ENCODE data around the gene ECSIT. TPM values are rescaled to one million over a fixed set of nuclear protein-coding genes. Genes with fewer than 3 reads are reported as not detected.

Gene ECSIT
- total RNA-seq, 4 donors from 2014 or later: 82.9 to 199 (median 129) TPM

DNA sequence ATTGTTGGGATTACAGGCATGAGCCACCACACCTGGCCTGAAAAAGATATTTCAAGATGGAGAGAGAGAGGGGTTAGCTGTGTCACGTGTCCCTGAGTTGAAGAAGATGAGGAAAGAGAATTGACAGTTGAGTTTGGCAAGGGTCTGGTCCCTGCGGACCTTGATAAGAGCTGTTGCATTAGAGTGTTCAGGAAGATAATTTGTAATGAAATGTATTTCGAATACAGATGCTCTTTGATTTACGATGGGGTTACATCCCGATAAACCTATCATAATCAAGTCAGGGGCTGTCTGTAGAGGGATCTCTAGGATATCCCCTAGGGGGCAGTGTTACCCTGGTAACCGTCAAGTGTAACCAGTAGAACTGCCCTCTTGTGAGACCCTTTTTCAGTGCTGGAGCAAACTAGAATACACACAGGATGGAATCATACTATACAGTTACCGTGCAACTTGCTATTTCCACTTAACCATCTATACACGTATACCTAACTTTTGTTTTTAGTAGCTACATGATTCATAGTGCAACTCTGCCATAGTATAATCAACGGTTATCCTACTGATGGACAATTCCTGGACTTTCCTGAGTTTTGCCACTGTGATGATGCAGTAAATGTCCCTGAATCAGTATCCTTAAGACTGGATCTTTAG is 31.6 kb upstream of the ECSIT start:
- peak overlapping the region in 2 of 4 donors; percentile 57 to 88 for H3K4me3 ChIP-seq
- H3K27me3 ChIP-seq: no peaks in the 10 kb centered on the region
- no peaks in the 10 kb centered on the region for H3K9me3 ChIP-seq
- TF ChIP-seq, protein P1, sequence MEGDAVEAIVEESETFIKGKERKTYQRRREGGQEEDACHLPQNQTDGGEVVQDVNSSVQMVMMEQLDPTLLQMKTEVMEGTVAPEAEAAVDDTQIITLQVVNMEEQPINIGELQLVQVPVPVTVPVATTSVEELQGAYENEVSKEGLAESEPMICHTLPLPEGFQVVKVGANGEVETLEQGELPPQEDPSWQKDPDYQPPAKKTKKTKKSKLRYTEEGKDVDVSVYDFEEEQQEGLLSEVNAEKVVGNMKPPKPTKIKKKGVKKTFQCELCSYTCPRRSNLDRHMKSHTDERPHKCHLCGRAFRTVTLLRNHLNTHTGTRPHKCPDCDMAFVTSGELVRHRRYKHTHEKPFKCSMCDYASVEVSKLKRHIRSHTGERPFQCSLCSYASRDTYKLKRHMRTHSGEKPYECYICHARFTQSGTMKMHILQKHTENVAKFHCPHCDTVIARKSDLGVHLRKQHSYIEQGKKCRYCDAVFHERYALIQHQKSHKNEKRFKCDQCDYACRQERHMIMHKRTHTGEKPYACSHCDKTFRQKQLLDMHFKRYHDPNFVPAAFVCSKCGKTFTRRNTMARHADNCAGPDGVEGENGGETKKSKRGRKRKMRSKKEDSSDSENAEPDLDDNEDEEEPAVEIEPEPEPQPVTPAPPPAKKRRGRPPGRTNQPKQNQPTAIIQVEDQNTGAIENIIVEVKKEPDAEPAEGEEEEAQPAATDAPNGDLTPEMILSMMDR (IDR thresholded peaks at IDR 0.05 in 4 of 5, conservative IDR thresholded peaks at IDR 0.05 in 1 of 5): peak in 4 of 5 experiments; percentile 34 to 52 (median 47)
- no peak for TF ChIP-seq POLR2A (IDR thresholded peaks at IDR 0.05)
- H3K4me1 ChIP-seq: peaks cover 22 to 25% of the 10 kb centered on the region in 2 donors
- H3K27ac ChIP-seq: no peak overlapping the region
- in situ Hi-C loops (cut with MboI; ENCODE audit: low sequenced_read_pairs in 4 of 4): no loop called here
- ATAC-seq (no peak), DNase-seq (no peak)
- intact Hi-C loops (cut with DNase I; ENCODE audit: low total_unique reads): loop anchor here (1.0 kb wide), 1 partner anchor 27 kb away; no protein-coding TSS in a partner anchor
- no peaks in the 10 kb centered on the region for H3K36me3 ChIP-seq

DNA sequence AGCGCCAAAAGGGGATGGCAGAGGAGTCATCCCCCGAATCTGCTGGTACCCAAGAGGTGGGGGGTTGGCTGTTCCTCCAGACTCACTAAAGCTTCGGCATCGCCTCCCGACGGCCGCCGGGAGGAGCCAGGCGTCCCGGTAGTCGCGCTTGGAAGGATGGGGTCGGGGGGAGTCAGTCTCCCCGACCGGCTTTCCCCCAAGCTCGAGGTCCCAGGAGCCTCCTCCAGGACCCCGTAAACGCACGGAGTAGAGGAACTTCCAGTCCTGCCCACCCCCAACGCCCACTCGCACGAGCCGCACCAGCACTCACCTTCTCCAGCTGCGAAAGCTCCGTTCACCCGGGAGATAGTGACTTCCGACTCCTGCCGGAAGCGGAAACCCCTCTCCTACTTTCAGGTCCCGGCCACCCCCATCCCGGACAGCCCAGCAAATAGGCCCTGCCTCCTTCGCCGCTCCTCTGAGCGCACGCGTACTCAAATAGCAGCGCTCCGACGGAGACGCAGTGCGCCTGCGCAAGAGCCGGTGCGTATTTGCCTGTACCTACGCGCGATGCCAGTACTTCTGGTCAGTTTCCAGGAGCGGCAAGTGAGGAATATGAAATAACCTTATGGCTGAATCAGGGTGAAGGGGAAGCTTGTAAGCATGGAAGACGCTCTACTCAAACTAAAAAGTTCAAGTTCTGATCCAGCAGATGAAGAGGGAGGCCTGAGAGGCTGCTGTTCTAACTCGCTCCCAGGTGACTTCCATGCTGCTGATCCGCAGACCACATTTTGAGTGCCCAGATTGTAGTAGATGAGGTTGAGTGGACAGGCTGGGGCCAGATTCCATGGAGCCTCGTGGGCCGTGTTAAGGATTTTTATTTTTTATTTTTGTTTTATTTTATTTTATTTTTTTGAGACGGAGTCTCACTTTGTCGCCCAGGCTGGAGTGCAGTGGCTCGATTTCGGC is 30.2 kb upstream of the ECSIT start, which contains the start of gene ELOF1:
Gene ELOF1, minus strand, starts transcription at position 350 of the 948 bp plus-strand sequence. CDS start 4,883 bp downstream, outside the sequence.
- H3K36me3 ChIP-seq: peaks cover 0 to 9% of the 10 kb centered on the region in 2 donors
- peak within 1 kb of the TSS; percentile 71 to 98 (median 84) for H3K4me3 ChIP-seq
- in situ Hi-C loops (cut with MboI; ENCODE audit: low sequenced_read_pairs in 4 of 4): no loop called here
- H3K9me3 ChIP-seq: no peaks in the 10 kb centered on the region
- H3K4me1 ChIP-seq: peaks cover 22 to 25% of the 10 kb centered on the region in 2 donors
- DNase-seq (peak; percentile 97), ATAC-seq (peak; percentile 97 to 99)
- H3K27ac ChIP-seq: peak within 1 kb of the TSS; percentile 76 to 92 (median 86)
- TF ChIP-seq, protein P1 (IDR thresholded peaks at IDR 0.05 in 4 of 5, conservative IDR thresholded peaks at IDR 0.05 in 1 of 5): peak in 2 of 5 experiments; percentile 10 to 22
- TF ChIP-seq POLR2A (IDR thresholded peaks at IDR 0.05): peak; percentile 69 to 84
- intact Hi-C loops (cut with DNase I; ENCODE audit: low total_unique reads): loop anchor here (1.0 to 2.0 kb wide), 3 partner anchors 22 to 124 kb away; partner anchors contain the start of genes ECSIT, ODAD3 and PRKCSH
- H3K27me3 ChIP-seq: no peaks in the 10 kb centered on the region

DNA sequence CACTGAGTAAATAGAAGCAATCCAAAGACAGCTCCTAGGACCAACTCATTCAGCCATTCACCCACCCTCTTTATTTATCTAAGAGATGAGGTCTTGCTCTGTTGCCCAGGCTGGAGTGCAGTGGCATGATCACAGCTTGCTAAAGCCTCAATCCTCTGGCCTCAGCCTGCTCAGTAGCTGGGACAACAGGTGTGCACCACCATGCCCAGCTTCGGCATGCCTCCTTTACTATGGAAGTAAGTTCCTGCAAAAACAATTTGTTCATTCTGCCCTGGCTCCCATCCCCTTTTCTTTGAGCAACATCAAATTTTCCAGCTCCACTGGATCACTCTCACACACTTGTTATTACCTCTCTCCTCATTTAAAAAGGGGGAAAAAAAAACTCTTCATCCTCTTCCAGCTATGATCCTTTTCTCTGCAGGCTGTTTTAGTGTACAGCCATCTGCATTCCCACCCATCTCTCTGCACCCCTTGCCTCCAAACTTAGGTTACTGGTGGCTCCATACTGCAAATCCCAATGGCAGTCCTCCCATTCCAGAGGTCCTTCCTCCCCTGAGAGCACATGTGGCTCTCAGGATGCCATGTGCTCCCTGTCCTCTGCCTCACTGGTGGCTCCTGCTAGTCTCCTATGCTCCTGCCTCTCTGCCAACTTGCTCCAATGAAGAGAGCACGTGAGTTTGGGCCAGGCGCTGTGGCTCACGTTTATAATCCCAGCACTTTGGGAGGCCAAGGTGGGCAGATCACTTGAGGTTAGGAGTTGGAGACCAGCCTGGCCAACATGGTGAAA is 27.9 kb upstream of the ECSIT start:
- Histone ChIP-seq H3K27ac (no peak overlapping the region), H3K4me1 (peaks cover 22 to 25% of the 10 kb centered on the region in 2 donors), H3K9me3 (no peaks in the 10 kb centered on the region), H3K27me3 (no peaks in the 10 kb centered on the region), H3K4me3 (no peak overlapping the region), H3K36me3 (peaks cover 0 to 28% of the 10 kb centered on the region in 2 donors)
- ATAC-seq (no peak), DNase-seq (no peak)
- in situ Hi-C loops (cut with MboI; ENCODE audit: low sequenced_read_pairs in 4 of 4) (no loop called here), intact Hi-C loops (cut with DNase I; ENCODE audit: low total_unique reads) (no loop called here)
- no peak for TF ChIP-seq POLR2A (IDR thresholded peaks at IDR 0.05)
- TF ChIP-seq, protein P1 (IDR thresholded peaks at IDR 0.05 in 4 of 5, conservative IDR thresholded peaks at IDR 0.05 in 1 of 5): no peak

DNA sequence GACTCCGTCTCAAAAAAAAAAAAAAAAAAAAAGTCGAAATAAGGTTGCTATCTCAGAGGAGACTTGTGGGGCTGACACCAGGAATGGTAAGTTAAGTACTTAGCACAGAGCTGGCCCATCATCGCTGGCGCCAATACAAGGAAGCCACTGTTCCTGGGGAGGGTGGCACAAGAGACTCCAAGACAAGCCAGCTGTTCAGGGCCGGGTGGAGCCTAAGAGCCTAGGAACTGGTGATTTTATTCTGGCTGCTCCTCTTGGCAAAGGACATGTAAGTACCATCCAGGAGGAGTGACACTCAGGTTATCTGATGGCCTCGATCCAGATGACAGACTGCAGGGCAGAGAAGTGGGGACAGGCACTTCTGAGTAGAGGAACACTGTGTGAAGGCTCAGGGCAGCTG is 26.3 kb upstream of the ECSIT start:
- Histone ChIP-seq H3K4me1 (peaks cover 15 to 19% of the 10 kb centered on the region in 2 donors), H3K27me3 (no peaks in the 10 kb centered on the region), H3K27ac (no peak overlapping the region), H3K9me3 (no peaks in the 10 kb centered on the region), H3K36me3 (peaks cover 0 to 28% of the 10 kb centered on the region in 2 donors), H3K4me3 (no peak overlapping the region)
- TF ChIP-seq, protein P1 (IDR thresholded peaks at IDR 0.05 in 4 of 5, conservative IDR thresholded peaks at IDR 0.05 in 1 of 5): no peak
- TF ChIP-seq POLR2A (IDR thresholded peaks at IDR 0.05): no peak
- intact Hi-C loops (cut with DNase I; ENCODE audit: low total_unique reads): no loop called here
- in situ Hi-C loops (cut with MboI; ENCODE audit: low sequenced_read_pairs in 4 of 4): no loop called here
- no peak for DNase-seq
- ATAC-seq: no peak
